ENCODE data around the gene SYT9. TPM values are rescaled to one million over a fixed set of nuclear protein-coding genes. Genes with fewer than 3 reads are reported as not detected.

SYT9 gene
- polyA plus RNA-seq, 1 donor from 2014 or later = 2.3 TPM

- Histone ChIP-seq H3K79me2 (replicated peaks; ENCODE audit: insufficient read depth, low read length) (no peaks in the 10 kb centered on the region), H3K9me3 (ENCODE audit: low read length) (no peaks in the 10 kb centered on the region), H3K4me2 (ENCODE audit: low read length) (no peak overlapping the region), H3K9ac (ENCODE audit: low read length) (no peak overlapping the region), H2AFZ (ENCODE audit: low read depth, low read length) (no peak overlapping the region), H4K20me1 (ENCODE audit: insufficient read depth) (no peaks in the 10 kb centered on the region), H3K9me2 (ENCODE audit: insufficient read depth, low read length) (no peaks in the 10 kb centered on the region), H3K27ac (ENCODE audit: low read length) (no peak overlapping the region), H3K27me3 (ENCODE audit: insufficient read depth, low read depth, low read length) (no peaks in the 10 kb centered on the region), H3F3A (ENCODE audit: insufficient read depth, low read length, poor library complexity, severe bottlenecking) (no peaks in the 10 kb centered on the region), H3K4me3 (ENCODE audit: low read length) (no peak overlapping the region), H3K36me3 (ENCODE audit: insufficient read depth, low read length) (no peaks in the 10 kb centered on the region)
- TF ChIP-seq POLR2AphosphoS5 (IDR thresholded peaks at IDR 0.05) (no peak), TAF1 (IDR thresholded peaks at IDR 0.05; ENCODE audit: low read depth) (no peak), EZH2 (IDR thresholded peaks at IDR 0.05; ENCODE audit: borderline replicate concordance, insufficient read depth, low read length, poor library complexity, severe bottlenecking) (no peak), SMC3 (conservative IDR thresholded peaks at IDR 0.05; ENCODE audit: poor library complexity) (no peak)
Observed at GRCh38 chr11:7449211-7449840, 197.6 kb downstream of the SYT9 start.

- Histone ChIP-seq H3K36me3 (ENCODE audit: insufficient read depth, low read length) (no peaks in the 10 kb centered on the region), H4K20me1 (ENCODE audit: insufficient read depth) (no peaks in the 10 kb centered on the region), H3F3A (ENCODE audit: insufficient read depth, low read length, poor library complexity, severe bottlenecking) (no peaks in the 10 kb centered on the region), H3K4me2 (ENCODE audit: low read length) (no peak overlapping the region), H3K9ac (ENCODE audit: low read length) (no peak overlapping the region), H3K9me3 (ENCODE audit: low read length) (no peaks in the 10 kb centered on the region), H3K4me3 (ENCODE audit: low read length) (no peak overlapping the region), H2AFZ (ENCODE audit: low read depth, low read length) (no peak overlapping the region), H3K9me2 (ENCODE audit: insufficient read depth, low read length) (no peaks in the 10 kb centered on the region), H3K27ac (ENCODE audit: low read length) (no peak overlapping the region), H3K27me3 (ENCODE audit: insufficient read depth, low read depth, low read length) (no peaks in the 10 kb centered on the region), H3K79me2 (replicated peaks; ENCODE audit: insufficient read depth, low read length) (no peaks in the 10 kb centered on the region)
- no peak for TF ChIP-seq EZH2 (IDR thresholded peaks at IDR 0.05; ENCODE audit: borderline replicate concordance, insufficient read depth, low read length, poor library complexity, severe bottlenecking)
- no peak for TF ChIP-seq EP300 (conservative IDR thresholded peaks at IDR 0.05; ENCODE audit: poor library complexity, severe bottlenecking)
- TF ChIP-seq RAD21 (conservative IDR thresholded peaks at IDR 0.05) = no peak
- no peak for TF ChIP-seq CTCF (IDR thresholded peaks at IDR 0.05; ENCODE audit: poor library complexity, severe bottlenecking)
- no peak for TF ChIP-seq MXI1 (conservative IDR thresholded peaks at IDR 0.05; ENCODE audit: poor library complexity, severe bottlenecking)
- TF ChIP-seq POLR2AphosphoS5 (IDR thresholded peaks at IDR 0.05) = no peak
- TF ChIP-seq REST (IDR thresholded peaks at IDR 0.05; ENCODE audit: borderline replicate concordance) = no peak
- no peak for TF ChIP-seq SMC3 (conservative IDR thresholded peaks at IDR 0.05; ENCODE audit: poor library complexity)
- no peak for TF ChIP-seq TAF1 (IDR thresholded peaks at IDR 0.05; ENCODE audit: low read depth)
Observed at GRCh38 chr11:7449841-7450214, 198.1 kb downstream of the SYT9 start.
